ENCODE data around the gene ABCC2.

- TF ChIP-seq CTCF (IDR thresholded peaks at IDR 0.05; ENCODE audit: low read length) (no peak), EZH2phosphoT487 (IDR thresholded peaks at IDR 0.05; ENCODE audit: low read length) (no peak), EZH2 (optimal IDR thresholded peaks at IDR 0.05; ENCODE audit: low read depth, low read length) (no peak)
Measured at GRCh38 chr10:99784727-99785441, 2.4 kb downstream of the ABCC2 start.

Data from MM.1S (cell line).